ENCODE results near the gene ZNF263. TPM values are rescaled to one million over a fixed set of nuclear protein-coding genes. Genes with fewer than 3 reads are reported as not detected.

The ZNF263 gene
- total and polyA plus RNA-seq, 2 experiments from 2014 or later = 9.2 to 66.9 TPM

GRCh38 chr16:3305109-3306068 lies 22.1 kb downstream of the ZNF263 start, which contains the start of the genes TIGD7 and ZNF75A:
TSS of gene TIGD7 (minus strand) at chr16:3305430. CDS start at chr16:3300614, 4,816 bp downstream.
TSS of gene ZNF75A (plus strand) at chr16:3305497. CDS start at chr16:3308429, 2,932 bp downstream.
- Histone ChIP-seq H3K27ac (ENCODE audit: low read depth) (peak within 1 kb of the TSS; percentile 86; the same call in 1 of the 2 replicates), H3K36me3 (ENCODE audit: insufficient read depth) (peaks cover 32% of the 10 kb centered on the region), H3F3A (replicated peaks; ENCODE audit: low read depth) (peaks cover 8% of the 10 kb centered on the region; the same call in 1 of the 2 replicates), H2AFZ (peak within 1 kb of the TSS; percentile 99), H3K4me2 (peak within 1 kb of the TSS; percentile 89), H3K79me2 (replicated peaks; ENCODE audit: insufficient read depth) (peaks cover 34% of the 10 kb centered on the region), H3K4me1 (ENCODE audit: insufficient read depth) (no peaks in the 10 kb centered on the region; the same call in 1 of the 2 replicates), H3K4me3 (peak within 1 kb of the TSS; percentile 69), H3K9me2 (ENCODE audit: insufficient read depth) (peaks cover 22% of the 10 kb centered on the region), H4K20me1 (replicated peaks; ENCODE audit: insufficient read depth) (no peaks in the 10 kb centered on the region), H3K27me3 (ENCODE audit: insufficient read depth) (peaks cover 5% of the 10 kb centered on the region; the same call in 1 of the 2 replicates)
- H3K27ac Mint-ChIP-seq = no peak within 1 kb of the TSS; the same call in 1 of the 2 replicates
- H3K27me3 Mint-ChIP-seq (ENCODE audit: insufficient read depth, low read depth, poor library complexity) = peaks cover 19% of the 10 kb centered on the region
- H3K36me3 Mint-ChIP-seq (ENCODE audit: low read depth) = peaks cover 88% of the 10 kb centered on the region
- H3K4me1 Mint-ChIP-seq = peaks cover 6% of the 10 kb centered on the region; the same call in 2 of the 3 replicates
- TF ChIP-seq ZNF114 (CRISPR knock-in tag; IDR thresholded peaks at IDR 0.05) = no peak
- TF ChIP-seq EZH2 (IDR thresholded peaks at IDR 0.05; ENCODE audit: low read depth, unreplicated experiment) = no peak
- TF ChIP-seq EZH2phosphoT487 (IDR thresholded peaks at IDR 0.05; ENCODE audit: unreplicated experiment) = no peak
- peak; percentile 94 for TF ChIP-seq POLR2AphosphoS5 (IDR thresholded peaks at IDR 0.05; ENCODE audit: low read depth)
- no peak; a peak in 1 of 4 replicates for TF ChIP-seq CTCF (conservative IDR thresholded peaks at IDR 0.05; ENCODE audit: low read depth in 2 of 2)
- TF ChIP-seq STAT1 (IDR thresholded peaks at IDR 0.05; ENCODE audit: unreplicated experiment) = no peak
- no peak for TF ChIP-seq NANOG (IDR thresholded peaks at IDR 0.05; ENCODE audit: borderline replicate concordance)
- TF ChIP-seq JUNB (IDR thresholded peaks at IDR 0.05; ENCODE audit: unreplicated experiment) = no peak
- TF ChIP-seq ETS1 (IDR thresholded peaks at IDR 0.05) = peak; percentile 78; the same call in 1 of the 2 replicates
- no peak for TF ChIP-seq REST (IDR thresholded peaks at IDR 0.05; ENCODE audit: unreplicated experiment)
- no peak for TF ChIP-seq ZNF331 (CRISPR knock-in tag; IDR thresholded peaks at IDR 0.05; ENCODE audit: low read depth)
- peak; percentile 87 for TF ChIP-seq CREB1 (CRISPR knock-in tag; IDR thresholded peaks at IDR 0.05; ENCODE audit: low read depth)
- no peak for TF ChIP-seq ZNF462 (CRISPR knock-in tag; IDR thresholded peaks at IDR 0.05)
- peak; percentile 96 for DNase-seq (ENCODE audit: low spot score)
- H3K9me3 Mint-ChIP-seq = peaks cover 88% of the 10 kb centered on the region
- peak; percentile 99 for ATAC-seq
- H3K4me3 Mint-ChIP-seq = peak within 1 kb of the TSS; percentile 77
